Astrocyte (in vitro differentiated cells and primary cell): ENCODE results near the gene METTL25.

ENCODE experiments used
- EZH2 ChIP-seq: IDR thresholded peaks from 2 replicates; pipeline ENCODE4 v1.6.1; 2012; ENCODE audit warnings: mild to moderate bottlenecking, low read length, inconsistent platforms; ENCODE audit not compliant: insufficient read depth
- TF ChIP-seq, protein P1 (sequence below): IDR thresholded peaks from 2 replicates; pipeline ENCODE4 v1.5.1; 2011; ENCODE audit warnings: low read depth, mild to moderate bottlenecking, inconsistent platforms, low read length, moderate library complexity; ENCODE audit not compliant: insufficient read depth

DNA sequence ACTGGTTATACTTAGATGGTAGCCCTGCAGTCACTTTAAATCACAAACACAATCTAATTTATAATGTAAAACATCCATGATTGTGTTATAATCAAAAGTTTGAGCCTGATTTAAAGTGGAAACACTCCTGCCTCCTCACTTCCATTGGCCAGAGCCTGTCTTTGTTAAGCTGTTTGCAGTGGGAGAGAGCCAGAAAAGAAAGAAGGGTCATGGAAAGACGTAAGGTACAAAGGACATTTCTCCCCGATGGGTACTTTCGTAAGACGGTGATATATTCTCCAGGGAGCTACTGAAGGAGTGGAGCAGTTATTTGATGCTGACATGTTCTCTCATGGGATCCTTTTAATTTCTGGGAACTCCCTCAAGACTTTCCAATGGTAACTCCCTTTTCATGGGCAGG is 164.0 kb downstream of the METTL25 start:
- TF ChIP-seq, protein P1, sequence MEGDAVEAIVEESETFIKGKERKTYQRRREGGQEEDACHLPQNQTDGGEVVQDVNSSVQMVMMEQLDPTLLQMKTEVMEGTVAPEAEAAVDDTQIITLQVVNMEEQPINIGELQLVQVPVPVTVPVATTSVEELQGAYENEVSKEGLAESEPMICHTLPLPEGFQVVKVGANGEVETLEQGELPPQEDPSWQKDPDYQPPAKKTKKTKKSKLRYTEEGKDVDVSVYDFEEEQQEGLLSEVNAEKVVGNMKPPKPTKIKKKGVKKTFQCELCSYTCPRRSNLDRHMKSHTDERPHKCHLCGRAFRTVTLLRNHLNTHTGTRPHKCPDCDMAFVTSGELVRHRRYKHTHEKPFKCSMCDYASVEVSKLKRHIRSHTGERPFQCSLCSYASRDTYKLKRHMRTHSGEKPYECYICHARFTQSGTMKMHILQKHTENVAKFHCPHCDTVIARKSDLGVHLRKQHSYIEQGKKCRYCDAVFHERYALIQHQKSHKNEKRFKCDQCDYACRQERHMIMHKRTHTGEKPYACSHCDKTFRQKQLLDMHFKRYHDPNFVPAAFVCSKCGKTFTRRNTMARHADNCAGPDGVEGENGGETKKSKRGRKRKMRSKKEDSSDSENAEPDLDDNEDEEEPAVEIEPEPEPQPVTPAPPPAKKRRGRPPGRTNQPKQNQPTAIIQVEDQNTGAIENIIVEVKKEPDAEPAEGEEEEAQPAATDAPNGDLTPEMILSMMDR: no peak
- no peak for TF ChIP-seq EZH2
